Measurements from ENCODE around the gene LCOR. TPM values are rescaled to one million over a fixed set of nuclear protein-coding genes. Genes with fewer than 3 reads are reported as not detected.
A peak's percentile ranks its signal among the peaks of the same experiment; 100 is the strongest.

LCOR gene
- polyA plus RNA-seq, 4 donors = 7.0 to 48.8 (median 9.5) TPM

DNA sequence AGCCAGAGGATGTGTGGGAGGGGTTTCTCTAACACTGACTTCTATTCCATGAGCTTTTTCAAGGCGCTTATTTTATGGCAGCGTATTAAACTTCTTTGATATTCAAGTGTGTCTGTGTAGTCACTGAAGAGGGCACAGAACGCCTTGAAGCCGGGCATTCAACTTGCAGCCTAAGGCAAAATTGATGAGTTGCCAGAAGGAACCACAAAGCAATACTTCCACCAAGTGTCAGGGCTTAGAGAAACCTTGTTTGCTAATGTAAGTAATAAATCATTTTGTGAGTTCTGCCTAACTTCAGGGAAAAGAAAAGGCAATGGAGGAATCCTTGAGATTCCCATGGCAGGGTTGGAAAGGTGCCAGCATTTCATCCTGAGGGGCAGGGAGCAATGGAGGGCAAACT lies 163.8 kb downstream of the LCOR start:
- WGBS, 3 donors = 69 to 77% (median 74%) methylated on average over 4 of the region's 4 CpGs
- Histone ChIP-seq H3K4me1 (ENCODE audit: control insufficient read depth in 3 of 3, insufficient read depth in 2 of 3, low read depth in 1 of 3, low read length in 2 of 3) (peaks cover 0 to 39% (median 14%) of the 10 kb centered on the region in 3 donors), H3K36me3 (ENCODE audit: control insufficient read depth in 3 of 3, insufficient read depth in 2 of 3, low read depth in 1 of 3, low read length in 3 of 3) (peaks cover 0 to 4% (median 0%) of the 10 kb centered on the region in 3 donors), H3K27ac (ENCODE audit: low read depth in 1 of 3, low read length in 2 of 3) (no peak overlapping the region), H3K9me3 (ENCODE audit: control insufficient read depth in 2 of 2, insufficient read depth in 1 of 2, low read depth in 1 of 2, low read length in 1 of 2) (no peaks in the 10 kb centered on the region), H3K4me3 (ENCODE audit: low read depth in 1 of 3, low read length in 3 of 3) (no peak overlapping the region), H3K27me3 (ENCODE audit: control insufficient read depth in 3 of 3, insufficient read depth in 3 of 3, low read length in 3 of 3) (no peaks in the 10 kb centered on the region)
- FAIRE-seq (no peak), DNase-seq (no peak)

DNA sequence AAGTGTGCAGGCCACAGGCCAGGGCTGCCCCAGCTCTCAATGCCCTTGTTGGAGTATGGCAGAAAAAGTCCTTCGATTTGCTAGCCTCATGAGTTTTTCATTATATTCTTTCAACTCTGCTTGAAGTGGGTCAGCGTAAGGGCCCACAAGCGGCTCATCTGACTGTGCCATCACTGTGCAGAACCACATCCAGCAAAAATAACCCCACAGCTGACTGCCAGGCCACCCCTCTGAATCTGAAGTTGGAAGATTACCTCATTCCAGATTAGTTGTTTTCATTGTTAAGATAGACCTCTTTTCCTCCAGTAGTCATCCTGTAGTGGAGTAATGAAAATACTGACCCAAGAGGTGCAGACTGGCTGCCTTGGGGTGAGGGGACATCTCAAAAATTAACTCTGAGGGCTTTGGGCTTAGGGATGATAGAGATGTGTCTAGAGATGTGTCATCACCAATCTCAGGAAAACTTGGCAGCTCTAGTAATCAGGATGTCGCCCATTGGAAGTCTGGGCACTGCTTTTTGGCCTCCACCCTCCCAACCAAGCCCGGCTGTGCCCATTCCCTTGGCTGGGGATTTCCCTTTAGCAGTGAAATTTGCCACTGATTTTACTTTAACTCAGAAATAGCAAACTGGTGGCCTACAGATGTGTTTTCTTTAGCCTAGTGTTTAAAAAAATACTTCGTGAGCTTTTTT lies 164.3 kb downstream of the LCOR start:
- 87 to 93% (median 89%) methylated on average over 6 of the region's 6 CpGs for WGBS, 3 donors
- no peak overlapping the region for H3K4me3 ChIP-seq (ENCODE audit: low read depth in 1 of 3, low read length in 3 of 3)
- H3K27ac ChIP-seq (ENCODE audit: low read depth in 1 of 3, low read length in 2 of 3) = no peak overlapping the region
- peaks cover 0 to 4% (median 0%) of the 10 kb centered on the region in 3 donors for H3K36me3 ChIP-seq (ENCODE audit: control insufficient read depth in 3 of 3, insufficient read depth in 2 of 3, low read depth in 1 of 3, low read length in 3 of 3)
- FAIRE-seq (no peak), DNase-seq (no peak)
- peaks cover 3 to 42% (median 17%) of the 10 kb centered on the region in 3 donors for H3K4me1 ChIP-seq (ENCODE audit: control insufficient read depth in 3 of 3, insufficient read depth in 2 of 3, low read depth in 1 of 3, low read length in 2 of 3)
- H3K9me3 ChIP-seq (ENCODE audit: control insufficient read depth in 2 of 2, insufficient read depth in 1 of 2, low read depth in 1 of 2, low read length in 1 of 2) = no peaks in the 10 kb centered on the region
- H3K27me3 ChIP-seq (ENCODE audit: control insufficient read depth in 3 of 3, insufficient read depth in 3 of 3, low read length in 3 of 3) = no peaks in the 10 kb centered on the region

DNA sequence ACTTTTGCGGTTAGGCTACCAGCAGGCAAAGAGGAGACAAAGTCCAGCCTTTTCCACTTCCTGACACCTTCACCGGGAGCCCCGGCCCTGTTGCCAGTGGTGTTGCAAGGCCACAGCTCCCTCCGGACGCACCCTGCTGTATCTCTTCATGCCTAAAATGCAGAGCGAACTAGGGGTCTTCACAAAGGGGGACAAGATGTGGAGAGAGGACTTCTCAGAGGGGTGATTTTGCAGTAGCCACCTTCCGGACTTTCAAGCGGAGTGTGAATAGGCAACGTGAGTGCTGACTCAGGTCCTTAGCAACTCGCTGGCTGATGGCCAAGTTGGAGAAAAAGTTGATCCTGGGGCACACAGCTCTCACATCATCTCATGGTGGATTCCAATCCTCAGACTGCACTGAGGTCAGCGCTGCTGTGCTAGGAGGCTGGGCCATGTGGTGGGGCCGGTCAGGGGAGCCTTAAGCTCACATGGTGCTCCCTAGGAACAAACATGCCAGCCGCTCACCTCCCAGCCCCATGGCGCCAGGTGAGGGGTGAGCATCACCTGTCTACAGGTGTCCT lies 166.3 kb downstream of the LCOR start:
- FAIRE-seq = no peak
- 42 to 67% (median 54%) methylated on average over 14 of the region's 14 CpGs for WGBS, 3 donors

DNA sequence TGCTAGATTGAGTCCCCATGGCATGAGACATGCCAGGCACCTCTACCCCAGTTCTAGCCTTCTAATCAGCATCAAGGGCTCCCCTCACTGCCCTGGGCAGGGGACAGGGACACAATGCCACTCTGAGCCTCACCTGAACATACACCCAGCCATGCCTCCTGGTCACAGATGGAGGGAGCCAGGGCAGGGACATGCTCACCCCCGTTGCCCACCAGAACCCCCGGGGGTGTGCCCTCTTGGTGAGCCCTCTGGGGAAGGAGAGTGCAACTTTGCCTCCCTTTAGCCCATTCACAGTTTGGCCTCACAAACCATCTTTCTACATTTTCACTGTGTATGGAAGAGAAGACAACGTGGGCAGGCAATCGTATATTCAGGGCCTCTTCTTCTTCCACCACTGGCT lies 167.2 kb downstream of the LCOR start:
- H3K4me3 ChIP-seq (ENCODE audit: low read depth in 1 of 3, low read length in 3 of 3) = no peak overlapping the region
- peaks cover 3 to 34% (median 22%) of the 10 kb centered on the region in 3 donors for H3K4me1 ChIP-seq (ENCODE audit: control insufficient read depth in 3 of 3, insufficient read depth in 2 of 3, low read depth in 1 of 3, low read length in 2 of 3)
- peak overlapping the region in 1 of 3 donors; percentile 58 for H3K27ac ChIP-seq (ENCODE audit: low read depth in 1 of 3, low read length in 2 of 3)
- H3K27me3 ChIP-seq (ENCODE audit: control insufficient read depth in 3 of 3, insufficient read depth in 3 of 3, low read length in 3 of 3) = no peaks in the 10 kb centered on the region
- H3K9me3 ChIP-seq (ENCODE audit: control insufficient read depth in 2 of 2, insufficient read depth in 1 of 2, low read depth in 1 of 2, low read length in 1 of 2) = no peaks in the 10 kb centered on the region
- FAIRE-seq = no peak
- WGBS, 3 donors = 88 to 98% (median 91%) methylated on average over 4 of the region's 4 CpGs
- no peak for DNase-seq
- H3K36me3 ChIP-seq (ENCODE audit: control insufficient read depth in 3 of 3, insufficient read depth in 2 of 3, low read depth in 1 of 3, low read length in 3 of 3) = peaks cover 0 to 4% (median 0%) of the 10 kb centered on the region in 3 donors

More for the DNA sequence above, 166.3 kb downstream of the LCOR start:
- Histone ChIP-seq H3K27ac (ENCODE audit: low read depth in 1 of 3, low read length in 2 of 3) (peak overlapping the region in 1 of 3 donors; percentile 58), H3K36me3 (ENCODE audit: control insufficient read depth in 3 of 3, insufficient read depth in 2 of 3, low read depth in 1 of 3, low read length in 3 of 3) (peaks cover 0 to 4% (median 0%) of the 10 kb centered on the region in 3 donors), H3K9me3 (ENCODE audit: control insufficient read depth in 2 of 2, insufficient read depth in 1 of 2, low read depth in 1 of 2, low read length in 1 of 2) (no peaks in the 10 kb centered on the region), H3K4me3 (ENCODE audit: low read depth in 1 of 3, low read length in 3 of 3) (no peak overlapping the region), H3K27me3 (ENCODE audit: control insufficient read depth in 3 of 3, insufficient read depth in 3 of 3, low read length in 3 of 3) (no peaks in the 10 kb centered on the region), H3K4me1 (ENCODE audit: control insufficient read depth in 3 of 3, insufficient read depth in 2 of 3, low read depth in 1 of 3, low read length in 2 of 3) (peaks cover 3 to 34% (median 22%) of the 10 kb centered on the region in 3 donors)
- peak; percentile 83 to 84 for DNase-seq

DNA sequence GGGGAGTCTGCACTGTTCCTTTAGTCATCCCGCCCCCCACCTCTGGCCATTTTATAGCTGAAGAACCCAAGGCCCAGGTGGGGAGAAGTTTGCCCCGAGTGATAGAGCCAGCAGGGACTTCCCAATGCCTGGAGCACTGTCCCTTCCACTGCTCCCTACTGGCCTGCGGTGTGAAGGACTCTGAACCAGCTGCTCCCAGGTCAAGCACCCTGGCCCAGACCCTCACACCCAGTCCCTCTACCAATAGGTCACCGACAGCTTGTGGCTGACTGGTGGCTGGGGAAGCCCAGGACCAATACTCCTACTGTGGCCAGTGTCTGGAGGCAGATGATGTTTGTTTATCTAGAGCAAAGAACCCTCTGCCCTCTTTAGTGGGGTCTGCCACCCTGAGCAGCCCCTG lies 167.9 kb downstream of the LCOR start:
- H3K9me3 ChIP-seq (ENCODE audit: control insufficient read depth in 2 of 2, insufficient read depth in 1 of 2, low read depth in 1 of 2, low read length in 1 of 2) = no peaks in the 10 kb centered on the region
- H3K27ac ChIP-seq (ENCODE audit: low read depth in 1 of 3, low read length in 2 of 3) = no peak overlapping the region
- no peak overlapping the region for H3K4me3 ChIP-seq (ENCODE audit: low read depth in 1 of 3, low read length in 3 of 3)
- DNase-seq = no peak
- no peak for FAIRE-seq
- H3K4me1 ChIP-seq (ENCODE audit: control insufficient read depth in 3 of 3, insufficient read depth in 2 of 3, low read depth in 1 of 3, low read length in 2 of 3) = peaks cover 3 to 34% (median 22%) of the 10 kb centered on the region in 3 donors
- no peaks in the 10 kb centered on the region for H3K27me3 ChIP-seq (ENCODE audit: control insufficient read depth in 3 of 3, insufficient read depth in 3 of 3, low read length in 3 of 3)
- 84 to 89% (median 85%) methylated on average over 4 of the region's 4 CpGs for WGBS, 3 donors
- H3K36me3 ChIP-seq (ENCODE audit: control insufficient read depth in 3 of 3, insufficient read depth in 2 of 3, low read depth in 1 of 3, low read length in 3 of 3) = peaks cover 0 to 4% (median 0%) of the 10 kb centered on the region in 3 donors

DNA sequence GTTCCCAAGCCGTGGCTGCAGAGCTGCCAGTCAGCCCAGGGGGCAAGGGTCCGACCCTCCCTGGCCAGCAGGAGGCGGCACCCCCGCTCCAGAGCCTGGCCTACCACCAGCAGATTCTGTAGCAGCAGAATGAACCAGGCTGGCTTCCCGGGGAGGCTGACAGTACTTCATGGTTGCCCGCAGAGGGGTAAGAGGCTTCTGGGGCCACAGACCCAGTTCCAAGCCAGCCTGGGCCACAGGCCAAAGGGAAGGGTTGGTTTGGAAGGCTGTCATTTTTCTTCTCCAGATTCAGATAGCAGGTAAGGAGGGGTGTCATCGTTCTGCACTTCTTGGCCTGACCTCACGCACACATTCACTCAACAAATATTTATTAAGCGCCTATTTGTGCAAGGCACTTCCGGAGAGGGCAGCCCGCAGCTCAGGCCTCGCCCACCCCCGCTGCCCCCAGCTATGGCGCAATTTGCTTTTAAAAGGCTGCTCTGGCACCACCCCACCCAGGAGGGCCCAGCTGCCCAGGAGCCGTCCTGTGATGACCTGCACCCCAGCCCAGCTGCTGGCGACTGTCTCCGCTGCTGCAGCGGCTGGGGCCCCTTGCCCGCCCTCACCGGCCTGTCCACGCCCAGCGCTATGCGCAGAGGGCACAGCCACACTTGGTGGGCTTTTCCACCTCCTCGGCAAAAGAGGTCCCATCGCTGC lies 168.5 kb downstream of the LCOR start:
- H3K27me3 ChIP-seq (ENCODE audit: control insufficient read depth in 3 of 3, insufficient read depth in 3 of 3, low read length in 3 of 3) = no peaks in the 10 kb centered on the region
- 40 to 74% (median 62%) methylated on average over 23 to 25 of the region's 25 CpGs for WGBS, 3 donors
- peaks cover 0 to 4% (median 0%) of the 10 kb centered on the region in 3 donors for H3K36me3 ChIP-seq (ENCODE audit: control insufficient read depth in 3 of 3, insufficient read depth in 2 of 3, low read depth in 1 of 3, low read length in 3 of 3)
- FAIRE-seq (no peak), DNase-seq (peak; percentile 71 to 72)
- H3K27ac ChIP-seq (ENCODE audit: low read depth in 1 of 3, low read length in 2 of 3) = no peak overlapping the region
- H3K4me3 ChIP-seq (ENCODE audit: low read depth in 1 of 3, low read length in 3 of 3) = no peak overlapping the region
- peaks cover 3 to 34% (median 22%) of the 10 kb centered on the region in 3 donors for H3K4me1 ChIP-seq (ENCODE audit: control insufficient read depth in 3 of 3, insufficient read depth in 2 of 3, low read depth in 1 of 3, low read length in 2 of 3)
- H3K9me3 ChIP-seq (ENCODE audit: control insufficient read depth in 2 of 2, insufficient read depth in 1 of 2, low read depth in 1 of 2, low read length in 1 of 2) = no peaks in the 10 kb centered on the region

DNA sequence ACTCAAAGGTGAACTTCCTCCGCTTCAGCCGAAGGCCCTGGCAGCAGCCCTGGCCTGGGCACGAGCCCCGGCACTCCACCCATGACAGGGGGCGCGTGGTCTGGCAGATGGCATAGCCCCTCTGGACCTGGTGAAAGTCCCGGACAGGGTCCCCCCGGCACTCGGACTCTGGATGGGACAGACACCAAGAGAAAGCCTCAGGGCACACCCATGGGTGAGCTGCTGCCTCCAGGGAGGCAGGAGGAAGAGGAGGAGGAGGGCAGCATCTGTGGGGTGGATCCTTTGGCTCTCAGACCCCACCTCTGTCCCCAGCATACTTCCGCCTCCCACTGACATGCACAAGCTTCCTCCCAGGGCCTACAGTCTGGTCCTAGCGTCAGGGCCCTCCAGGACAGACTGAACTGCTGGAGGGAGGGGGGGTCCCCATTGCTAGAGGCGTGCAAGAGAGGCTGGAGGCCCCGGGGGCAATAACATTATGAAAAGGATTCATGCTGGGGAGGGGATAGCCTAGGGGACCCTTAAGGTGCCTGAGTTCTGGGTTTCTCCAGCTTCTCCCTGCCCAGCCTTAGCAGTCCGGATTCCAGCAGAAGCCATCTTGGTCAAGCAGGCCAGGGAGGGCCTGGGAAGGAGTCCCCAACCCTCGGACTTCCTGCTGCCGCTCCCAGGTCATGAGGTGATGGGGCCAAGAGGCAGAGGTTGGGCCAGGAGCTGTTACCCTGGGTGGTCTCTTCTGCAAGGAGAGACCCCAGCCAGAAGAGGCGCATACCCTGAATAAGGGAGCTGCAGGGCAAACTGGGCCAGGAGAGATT lies 169.3 kb downstream of the LCOR start:
- peaks cover 3 to 34% (median 22%) of the 10 kb centered on the region in 3 donors for H3K4me1 ChIP-seq (ENCODE audit: control insufficient read depth in 3 of 3, insufficient read depth in 2 of 3, low read depth in 1 of 3, low read length in 2 of 3)
- no peaks in the 10 kb centered on the region for H3K27me3 ChIP-seq (ENCODE audit: control insufficient read depth in 3 of 3, insufficient read depth in 3 of 3, low read length in 3 of 3)
- DNase-seq (no peak), FAIRE-seq (no peak)
- H3K4me3 ChIP-seq (ENCODE audit: low read depth in 1 of 3, low read length in 3 of 3) = no peak overlapping the region
- 75 to 87% (median 81%) methylated on average over 17 of the region's 17 CpGs for whole genome bisulfite sequencing, 3 donors
- no peaks in the 10 kb centered on the region for H3K9me3 ChIP-seq (ENCODE audit: control insufficient read depth in 2 of 2, insufficient read depth in 1 of 2, low read depth in 1 of 2, low read length in 1 of 2)
- peak overlapping the region in 1 of 3 donors; percentile 2 for H3K27ac ChIP-seq (ENCODE audit: low read depth in 1 of 3, low read length in 2 of 3)
- no peaks in the 10 kb centered on the region for H3K36me3 ChIP-seq (ENCODE audit: control insufficient read depth in 3 of 3, insufficient read depth in 2 of 3, low read depth in 1 of 3, low read length in 3 of 3)

DNA sequence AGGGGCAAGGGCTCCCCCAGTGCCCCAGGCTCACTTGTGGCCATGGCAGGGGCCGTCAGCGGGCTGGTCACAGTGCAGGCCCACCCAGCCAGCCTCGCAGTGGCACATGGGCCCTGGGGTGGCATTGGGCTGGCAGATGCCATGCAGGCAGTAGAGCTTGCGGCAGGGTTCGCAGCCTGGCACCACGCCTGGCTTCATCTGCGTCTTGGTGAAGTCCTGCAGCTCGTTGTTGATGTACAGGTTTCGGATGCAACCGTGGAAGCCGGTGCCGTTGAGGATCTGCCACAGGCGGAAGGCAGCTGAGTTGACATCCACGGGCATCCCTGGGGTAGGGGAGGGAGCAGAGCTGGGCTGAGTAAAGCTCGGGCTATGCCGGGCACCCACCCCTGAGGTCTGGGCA lies 170.6 kb downstream of the LCOR start:
- FAIRE-seq (no peak), DNase-seq (no peak)
- Histone ChIP-seq H3K27ac (ENCODE audit: low read depth in 1 of 3, low read length in 2 of 3) (peak overlapping the region in 2 of 3 donors; percentile 9 to 56), H3K9me3 (ENCODE audit: control insufficient read depth in 2 of 2, insufficient read depth in 1 of 2, low read depth in 1 of 2, low read length in 1 of 2) (no peaks in the 10 kb centered on the region), H3K4me3 (ENCODE audit: low read depth in 1 of 3, low read length in 3 of 3) (no peak overlapping the region), H3K27me3 (ENCODE audit: control insufficient read depth in 3 of 3, insufficient read depth in 3 of 3, low read length in 3 of 3) (no peaks in the 10 kb centered on the region), H3K36me3 (ENCODE audit: control insufficient read depth in 3 of 3, insufficient read depth in 2 of 3, low read depth in 1 of 3, low read length in 3 of 3) (no peaks in the 10 kb centered on the region), H3K4me1 (ENCODE audit: control insufficient read depth in 3 of 3, insufficient read depth in 2 of 3, low read depth in 1 of 3, low read length in 2 of 3) (peaks cover 3 to 32% (median 22%) of the 10 kb centered on the region in 3 donors)
- WGBS, 3 donors = 23 to 74% (median 48%) methylated on average over 16 of the region's 16 CpGs

Data from small intestine (tissue), 7 donors.